GM11168 (cell line): ENCODE results near the gene SPDYE17.
"Not testable (repeated sequence)": the region's sequence is repeated elsewhere in the genome, so short reads cannot be mapped to it uniquely, and the experiment has no call there.

ENCODE experiments used
- in situ Hi-C: fragments of 300-500 bp; cut with MboI; formaldehyde crosslinking; loops from one replicate; pipeline ENCODE4 v1.12.0; 2022; ENCODE audit warnings: low sequenced_read_pairs; ENCODE audit not compliant: unreplicated experiment

Gene SPDYE17

DNA sequence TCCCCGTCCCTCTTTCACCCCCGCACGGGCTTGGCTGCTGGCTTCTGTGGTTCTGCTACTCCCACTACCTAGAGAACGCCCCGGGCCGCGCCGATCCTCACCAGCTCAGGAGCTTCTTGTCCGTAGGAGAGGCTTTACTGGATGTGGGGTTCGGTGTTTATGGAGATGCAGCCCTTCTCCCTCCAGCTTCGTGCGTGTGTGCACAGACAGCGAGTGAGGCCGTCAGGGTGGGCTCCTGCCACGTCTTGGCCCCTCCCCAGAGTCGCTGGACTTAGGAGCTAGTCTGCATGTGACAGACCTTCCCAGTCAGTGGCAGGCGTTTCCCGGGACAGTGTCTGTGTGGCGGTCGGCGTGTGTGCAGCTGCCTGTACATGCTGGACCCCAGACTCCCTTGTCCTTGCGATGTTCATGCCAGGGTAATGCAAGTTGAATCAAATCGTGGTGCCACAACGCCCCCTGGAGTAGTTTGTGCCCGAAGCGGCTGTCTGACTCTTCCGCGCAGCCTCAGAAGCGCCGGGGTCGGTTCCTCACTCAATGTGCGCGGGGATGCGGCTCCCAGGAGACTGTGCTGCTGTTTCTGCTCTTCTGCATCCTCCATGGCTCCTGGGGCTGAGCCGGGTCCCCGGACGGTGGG, 32.6 kb downstream of the SPDYE17 start:
- in situ Hi-C loops = loop anchor here (5.0 kb wide), 1 partner anchor 497 kb away; no protein-coding TSS in a partner anchor

- in situ Hi-C loops = not testable (repeated sequence)
Observed at GRCh38 chr7:76998764-76999450, 33.3 kb downstream of the SPDYE17 start.

GRCh38 chr7:76998285-76998589, 33.9 kb downstream of the SPDYE17 start:
- in situ Hi-C loops = no loop called here

- in situ Hi-C loops = no loop called here
Observed at GRCh38 chr7:76997381-76998284, 34.5 kb downstream of the SPDYE17 start.

- in situ Hi-C loops = not testable (repeated sequence)
Observed at GRCh38 chr7:76996932-76997331, 35.2 kb downstream of the SPDYE17 start.

- in situ Hi-C loops = not testable (repeated sequence)
Observed at GRCh38 chr7:76994286-76994685, 37.9 kb downstream of the SPDYE17 start.

DNA sequence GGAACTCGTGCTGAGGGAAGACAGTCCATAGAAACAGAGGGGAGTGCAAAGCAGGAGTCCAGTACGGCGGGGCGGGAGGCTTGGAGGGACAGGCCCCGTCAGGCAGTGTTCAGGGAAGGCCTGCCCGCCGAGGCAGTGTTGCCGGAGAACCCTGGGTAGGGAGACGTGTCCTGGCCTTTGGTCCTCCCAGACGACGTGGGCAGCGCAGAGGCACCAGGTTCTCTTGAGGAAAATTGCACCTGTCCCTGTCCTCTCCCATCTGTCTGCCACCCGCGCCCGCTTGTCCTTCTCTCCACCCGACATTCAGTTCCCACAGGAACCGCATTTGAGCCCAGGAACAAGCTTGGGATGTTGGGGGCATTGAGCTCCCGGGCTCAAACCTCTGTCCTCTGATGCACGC, 38.3 kb downstream of the SPDYE17 start:
- in situ Hi-C loops = not testable (repeated sequence)

DNA sequence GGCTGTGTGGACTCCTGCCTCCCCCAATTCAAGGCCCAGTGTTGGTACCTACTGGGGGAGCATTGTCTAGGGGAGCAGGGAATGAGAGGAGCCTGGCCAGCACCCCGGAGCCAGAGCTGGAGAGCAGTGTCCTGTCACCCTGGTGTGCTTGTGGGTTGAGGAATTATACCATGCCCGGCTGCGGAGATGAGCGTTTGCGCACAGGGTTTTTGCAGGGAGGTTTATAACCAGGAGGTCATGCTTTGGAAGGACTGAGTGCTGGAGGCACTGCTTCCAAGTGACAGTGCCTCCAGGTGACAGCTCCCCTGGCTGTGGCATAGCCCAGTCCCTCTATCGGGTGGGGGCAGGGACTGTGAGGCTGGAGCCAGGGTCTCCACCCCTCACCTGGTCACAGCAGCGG, 39.3 kb downstream of the SPDYE17 start:
- in situ Hi-C loops = not testable (repeated sequence)

- in situ Hi-C loops = not testable (repeated sequence)
Observed at GRCh38 chr7:76992204-76992603, 40.0 kb downstream of the SPDYE17 start.

DNA sequence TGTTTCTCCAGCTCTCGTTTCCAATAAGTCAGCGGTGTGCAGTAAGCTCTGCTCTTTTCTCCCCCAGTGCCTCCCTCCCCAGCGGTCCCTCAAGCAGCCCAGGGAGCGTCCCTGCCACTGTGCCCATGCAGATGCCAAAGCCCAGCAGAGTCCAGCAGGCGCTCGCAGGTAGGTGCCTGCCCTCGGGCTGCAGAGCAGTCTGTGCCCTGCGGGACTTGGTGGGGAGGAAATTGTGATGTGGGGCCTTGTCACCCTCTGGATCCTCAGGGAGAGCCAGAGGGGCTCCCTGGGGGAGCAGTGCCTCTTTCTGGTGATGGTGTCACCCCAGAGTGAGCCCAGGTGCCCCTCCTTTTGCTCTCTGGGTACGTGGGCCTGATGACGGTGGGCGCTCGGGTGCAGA, 42.0 kb downstream of the SPDYE17 start:
- in situ Hi-C loops = not testable (repeated sequence)

- in situ Hi-C loops = not testable (repeated sequence)
Observed at GRCh38 chr7:76985924-76986717, 46.0 kb downstream of the SPDYE17 start.

- in situ Hi-C loops = not testable (repeated sequence)
Observed at GRCh38 chr7:76984784-76985136, 47.4 kb downstream of the SPDYE17 start.

DNA sequence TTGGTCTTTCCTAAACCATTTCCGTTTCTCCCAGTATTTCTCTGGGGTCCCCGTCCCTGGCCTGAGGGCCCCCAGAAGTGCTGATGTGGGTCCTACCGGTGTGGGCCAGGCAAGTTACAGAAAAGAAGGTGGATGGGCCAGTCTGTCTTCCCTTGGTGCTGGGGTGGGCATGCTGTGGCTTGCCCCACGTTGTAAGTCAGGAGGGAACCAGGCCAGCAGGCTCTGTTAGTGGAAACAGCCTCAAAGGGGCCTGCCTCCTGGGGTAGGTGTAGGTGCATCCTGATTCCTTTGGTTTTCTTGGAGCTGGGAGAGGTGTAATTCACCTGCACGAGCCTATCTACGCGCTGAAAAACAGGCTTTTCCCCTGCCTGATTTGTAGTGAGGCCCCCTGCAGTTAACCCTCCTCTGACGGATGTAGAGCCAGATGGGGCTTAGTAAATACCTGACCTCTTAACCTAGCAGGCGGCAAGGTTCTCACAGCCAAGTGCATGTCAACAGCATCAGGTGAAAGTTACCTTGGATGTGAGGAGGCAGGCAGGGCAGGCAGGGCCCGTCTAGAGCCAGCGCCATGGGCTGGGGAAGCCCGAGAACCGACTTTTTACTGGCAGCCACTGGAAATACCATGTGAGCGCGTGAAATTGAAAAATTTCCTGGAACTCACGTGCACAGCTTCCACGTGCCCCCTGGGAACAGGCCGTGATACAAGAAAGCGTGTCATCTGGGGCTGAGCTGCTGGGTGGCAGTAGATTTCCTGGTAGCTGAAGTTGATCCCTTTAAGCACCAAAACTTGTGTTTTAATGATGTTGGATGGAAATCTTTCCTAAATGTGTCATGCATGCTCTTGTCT, 48.0 kb downstream of the SPDYE17 start:
- in situ Hi-C loops = not testable (repeated sequence)

- in situ Hi-C loops = not testable (repeated sequence)
Observed at GRCh38 chr7:76983333-76983732, 48.8 kb downstream of the SPDYE17 start.

DNA sequence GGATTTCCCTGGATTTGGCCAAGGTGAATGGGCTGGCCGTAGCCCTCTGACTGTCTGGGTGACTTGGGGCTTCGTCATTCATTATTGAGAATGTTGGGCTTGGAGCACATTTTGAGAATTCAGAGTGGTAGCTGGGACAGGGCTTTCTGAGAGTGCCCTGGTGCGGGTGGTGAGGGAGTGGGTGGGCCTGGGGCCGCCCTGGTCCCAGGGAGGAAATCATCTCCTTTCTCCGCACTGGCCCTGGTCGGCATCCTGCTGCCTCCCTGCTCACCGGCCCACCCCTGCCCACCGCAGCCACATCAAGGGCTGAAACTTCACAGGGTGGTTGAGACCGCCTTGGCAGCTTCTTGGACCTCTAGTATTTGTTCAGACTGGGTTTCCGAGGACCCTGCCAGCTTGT, 49.7 kb downstream of the SPDYE17 start:
- in situ Hi-C loops = not testable (repeated sequence)

GRCh38 chr7:76981187-76981970, 50.8 kb downstream of the SPDYE17 start:
- in situ Hi-C loops = not testable (repeated sequence)

DNA sequence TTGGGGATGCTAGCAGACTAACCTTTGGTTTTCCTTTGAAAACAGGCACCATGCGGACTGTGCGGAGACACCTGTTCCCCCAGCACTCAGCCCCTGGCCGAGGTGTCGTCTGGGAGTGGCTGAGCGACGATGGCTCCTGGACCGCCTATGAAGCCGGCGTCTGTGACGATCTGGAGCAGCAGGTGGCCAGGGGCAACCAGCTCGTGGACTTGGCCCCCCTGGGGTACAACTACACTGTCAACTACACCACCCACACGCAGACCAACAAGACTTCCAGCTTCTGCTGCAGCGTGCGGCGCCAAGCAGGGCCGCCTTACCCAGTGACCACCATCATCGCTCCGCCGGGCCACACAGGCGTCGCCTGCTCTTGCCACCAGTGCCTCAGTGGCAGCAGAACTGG, 51.6 kb downstream of the SPDYE17 start:
- in situ Hi-C loops = not testable (repeated sequence)

GRCh38 chr7:76977761-76978367, 54.3 kb downstream of the SPDYE17 start:
- in situ Hi-C loops = not testable (repeated sequence)
